HG02973 (cell line): ENCODE measurements around the gene PSMD4.

Experiments
- ATAC-seq: cut with Tn5 transposase; IDR thresholded peaks from one replicate; pipeline ENCODE4 v1.9.1; 2021; ENCODE audit warnings: moderate library complexity; ENCODE audit not compliant: unreplicated experiment

PSMD4 gene

GRCh38 chr1:151293093-151293492 is 38.6 kb downstream of the PSMD4 start:
- no peak for ATAC-seq

- ATAC-seq: no peak
Observed at GRCh38 chr1:151294742-151295462, 40.4 kb downstream of the PSMD4 start.

- no peak for ATAC-seq
Observed at GRCh38 chr1:151309811-151310323, 55.3 kb downstream of the PSMD4 start.

GRCh38 chr1:151311011-151311410 is 56.5 kb downstream of the PSMD4 start:
- ATAC-seq: no peak

- no peak for ATAC-seq
Observed at GRCh38 chr1:151311589-151312331, 57.2 kb downstream of the PSMD4 start.

- ATAC-seq: no peak
Observed at GRCh38 chr1:151312411-151312810, 57.9 kb downstream of the PSMD4 start.

GRCh38 chr1:151312826-151313225 is 58.3 kb downstream of the PSMD4 start:
- no peak for ATAC-seq

GRCh38 chr1:151313501-151313900 is 59.0 kb downstream of the PSMD4 start:
- no peak for ATAC-seq

GRCh38 chr1:151314137-151314875 is 59.8 kb downstream of the PSMD4 start:
- ATAC-seq: no peak

- no peak for ATAC-seq
Observed at GRCh38 chr1:151315565-151316235, 61.2 kb downstream of the PSMD4 start.
